ENCODE data around the gene PWP1.

Gene PWP1

GRCh38 chr12:107685360-107686248, at the start of gene PWP1:
Gene PWP1 (plus strand): TSS chr12:107685799. CDS start chr12:107685900, 101 bp downstream.
- peak; percentile 94 for DNase-seq (ENCODE audit: low spot score)

GRCh38 chr12:107641154-107641553, 44.4 kb upstream of the PWP1 start:
- DNase-seq (ENCODE audit: low spot score) = no peak

- no peak for DNase-seq (ENCODE audit: low spot score)
These were observed 43.4 kb upstream of the PWP1 start for GRCh38 chr12:107642240-107642639.

DNA sequence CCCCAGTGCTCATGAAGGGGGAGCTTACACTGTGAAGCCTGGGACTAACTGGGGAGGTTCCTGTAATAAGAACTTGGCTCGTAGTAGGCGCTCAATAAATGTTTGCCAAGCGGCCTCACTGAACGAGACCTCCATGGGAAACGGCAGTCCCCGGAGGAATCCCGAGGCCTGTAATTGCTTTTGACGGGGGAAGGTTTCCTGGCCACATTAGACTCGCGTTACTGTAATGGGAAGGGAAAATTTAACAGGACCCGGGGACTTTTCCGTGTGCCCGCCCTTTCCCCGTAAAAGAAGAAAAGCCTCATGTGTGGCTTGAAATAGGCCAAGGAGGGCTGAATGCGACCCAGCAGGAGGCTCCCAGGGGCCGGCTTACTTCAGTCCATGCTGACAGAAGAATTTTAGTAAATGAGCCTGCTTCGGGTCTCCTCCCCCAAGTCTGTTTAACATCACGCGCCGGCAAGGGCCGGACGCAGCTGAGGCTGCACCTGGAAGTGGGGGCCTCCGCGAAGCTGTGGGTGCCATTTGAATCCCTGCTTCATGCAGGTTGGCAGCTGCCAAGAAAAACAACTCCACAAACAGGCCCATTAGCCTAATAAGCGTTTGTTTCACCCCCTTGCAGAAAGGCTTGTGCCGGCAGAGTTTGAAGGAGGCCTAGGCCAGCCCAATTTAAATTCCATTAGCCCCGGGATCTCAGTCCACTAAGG, 39.8 kb upstream of the PWP1 start:
- DNase-seq (ENCODE audit: low spot score) = no peak

DNA sequence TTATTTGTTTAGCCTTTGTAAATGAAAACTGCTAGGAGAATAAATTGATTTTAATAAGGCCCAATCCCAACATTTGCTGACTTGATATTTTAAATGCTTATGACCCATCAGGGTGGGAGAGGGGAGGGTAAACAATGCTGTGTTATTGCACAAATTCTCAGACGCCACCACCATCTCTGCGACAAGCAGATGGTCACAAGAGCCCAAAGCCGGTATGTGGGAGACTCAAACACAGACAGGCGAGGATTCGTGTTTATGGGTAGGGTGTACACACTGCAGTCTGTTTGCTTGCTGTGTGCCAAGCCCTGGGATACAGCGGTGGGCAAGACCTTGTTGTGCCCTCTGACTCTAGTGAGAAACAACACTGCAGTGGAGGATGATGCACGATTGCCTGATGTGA, 39.2 kb upstream of the PWP1 start:
- DNase-seq (ENCODE audit: low spot score) = no peak

DNA sequence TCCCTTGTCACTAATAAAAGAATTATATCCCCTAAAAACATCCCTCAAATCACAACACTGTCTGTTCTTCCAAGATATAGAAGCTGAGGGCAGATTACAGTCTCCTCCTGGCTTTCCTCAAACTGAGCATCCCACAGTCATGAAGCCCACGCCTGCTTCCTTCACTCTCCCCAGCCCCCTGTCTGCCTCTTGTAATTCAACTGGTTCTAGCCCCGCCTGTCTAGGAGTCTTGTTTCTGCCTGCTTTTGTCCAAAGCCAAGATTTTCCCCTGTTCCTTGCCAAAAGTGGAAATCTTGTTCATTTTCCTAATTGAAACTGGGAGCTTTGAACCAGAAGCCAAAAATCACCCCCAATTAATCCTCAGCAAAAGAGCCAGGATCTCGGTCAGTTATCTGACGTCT, 35.9 kb upstream of the PWP1 start:
- no peak for DNase-seq (ENCODE audit: low spot score)

DNA sequence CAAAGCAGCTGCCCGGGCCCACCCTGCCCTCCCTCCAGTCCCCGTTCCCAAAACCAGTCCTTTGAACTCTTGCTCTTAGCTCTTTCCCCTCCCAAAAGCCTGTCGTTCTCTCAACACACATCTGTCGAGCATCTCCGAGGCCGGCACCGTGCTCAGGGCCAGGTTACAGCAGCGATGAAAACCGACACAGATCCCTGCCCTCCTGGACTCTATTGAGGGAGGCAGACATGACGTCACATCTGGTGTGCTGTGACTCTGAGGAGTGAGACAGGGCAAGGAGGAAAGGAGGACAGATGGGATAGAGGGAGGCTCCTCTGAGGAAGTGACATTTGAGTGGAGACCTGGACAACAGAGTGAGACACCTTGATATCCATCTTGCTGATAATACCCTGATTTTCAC, 34.6 kb upstream of the PWP1 start:
- DNase-seq (ENCODE audit: low spot score) = no peak

- DNase-seq (ENCODE audit: low spot score) = no peak
These were observed 33.8 kb upstream of the PWP1 start for GRCh38 chr12:107651571-107652449.

DNA sequence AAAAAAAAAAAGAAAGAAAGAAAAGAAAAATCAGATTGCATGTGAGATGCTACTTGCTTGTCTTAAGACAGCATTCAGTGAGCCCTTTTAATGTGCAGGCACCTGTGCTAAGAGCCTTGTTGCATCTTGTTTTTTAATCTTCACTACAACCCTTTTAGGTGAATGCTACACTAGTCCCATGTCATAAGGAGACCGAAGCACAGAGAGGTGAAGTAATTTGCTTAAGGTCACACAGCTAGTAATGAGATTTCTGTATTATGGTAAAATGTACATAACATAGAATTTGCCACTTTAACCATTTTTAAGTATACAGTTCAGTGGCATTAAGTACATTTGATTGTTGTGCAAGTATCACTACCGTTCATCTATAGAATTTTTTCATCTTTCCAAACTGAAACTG, 32.1 kb upstream of the PWP1 start:
- no peak for DNase-seq (ENCODE audit: low spot score)

DNA sequence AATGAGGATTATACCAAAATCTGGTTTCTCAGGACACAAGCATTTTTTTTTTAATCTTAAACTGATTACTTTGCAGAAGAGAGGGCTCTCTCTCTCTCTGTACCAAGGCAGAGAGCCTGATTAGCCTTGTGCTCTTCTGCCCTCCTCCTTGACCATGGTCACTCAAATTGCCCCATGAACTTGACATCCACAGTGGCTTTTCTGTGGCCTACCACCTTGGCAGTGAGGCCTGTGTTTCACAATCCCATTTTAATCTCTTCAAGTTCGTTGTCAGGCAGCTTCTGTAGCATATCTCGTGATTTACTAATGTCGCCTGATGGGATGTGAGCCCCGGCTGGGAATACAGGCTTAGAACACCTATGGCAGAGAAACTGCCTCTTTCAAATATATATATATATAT, 30.7 kb upstream of the PWP1 start:
- no peak for DNase-seq (ENCODE audit: low spot score)

- DNase-seq (ENCODE audit: low spot score) = no peak
These were observed 30.1 kb upstream of the PWP1 start for GRCh38 chr12:107655281-107656065.

GRCh38 chr12:107656302-107656701, 29.3 kb upstream of the PWP1 start:
- DNase-seq (ENCODE audit: low spot score) = no peak

DNA sequence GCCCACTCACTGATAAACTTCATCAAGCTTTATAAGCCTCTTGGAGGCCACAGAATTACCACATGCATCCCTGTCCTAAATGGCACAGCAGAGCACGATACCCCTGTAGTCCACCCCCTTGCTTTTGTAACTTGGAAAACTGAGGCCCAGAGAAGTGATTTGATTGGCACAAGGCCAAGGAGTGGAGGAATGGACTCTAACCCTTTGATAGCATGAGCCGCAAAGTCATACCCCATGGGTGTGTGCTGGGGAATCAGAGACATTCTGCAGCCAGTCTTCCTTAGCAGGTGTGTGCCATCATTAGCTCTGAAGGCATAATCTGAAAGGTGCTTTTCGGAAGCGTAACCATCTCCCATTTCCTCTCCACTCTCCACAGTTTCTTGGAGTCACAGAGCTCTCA, 28.5 kb upstream of the PWP1 start:
- DNase-seq (ENCODE audit: low spot score) = no peak

- no peak for DNase-seq (ENCODE audit: low spot score)
These were observed 28.0 kb upstream of the PWP1 start for GRCh38 chr12:107657621-107658020.

- DNase-seq (ENCODE audit: low spot score) = no peak
These were observed 25.4 kb upstream of the PWP1 start for GRCh38 chr12:107660235-107660634.

- no peak for DNase-seq (ENCODE audit: low spot score)
These were observed 24.7 kb upstream of the PWP1 start for GRCh38 chr12:107660861-107661415.

GRCh38 chr12:107661830-107662229, 23.8 kb upstream of the PWP1 start:
- DNase-seq (ENCODE audit: low spot score) = no peak

GRCh38 chr12:107662484-107662883, 23.1 kb upstream of the PWP1 start:
- no peak for DNase-seq (ENCODE audit: low spot score)

DNA sequence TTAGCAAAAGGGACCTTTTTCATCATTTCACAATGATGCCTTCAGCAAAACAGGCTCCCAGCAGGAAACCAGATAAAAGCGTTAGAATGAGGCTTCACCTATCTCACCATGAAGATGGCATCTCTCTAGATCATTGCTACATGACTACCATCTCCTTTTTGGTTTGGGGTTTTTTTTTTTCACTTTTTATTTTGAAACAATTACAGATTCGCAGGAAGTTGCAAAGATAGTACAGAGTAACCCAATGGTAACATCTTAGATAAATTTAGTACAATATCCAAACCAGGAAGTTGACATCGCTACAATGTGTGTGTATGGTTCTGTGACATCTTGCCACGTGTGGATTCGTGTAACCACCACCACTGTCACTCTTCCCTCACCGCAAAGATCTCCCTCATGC, 22.3 kb upstream of the PWP1 start:
- DNase-seq (ENCODE audit: low spot score) = no peak

GRCh38 chr12:107666009-107666408, 19.6 kb upstream of the PWP1 start:
- DNase-seq (ENCODE audit: low spot score) = no peak

- no peak for DNase-seq (ENCODE audit: low spot score)
These were observed 18.1 kb upstream of the PWP1 start for GRCh38 chr12:107667464-107667863.
